ENCODE measurements around the gene PRRT4.

PRRT4 gene

DNA sequence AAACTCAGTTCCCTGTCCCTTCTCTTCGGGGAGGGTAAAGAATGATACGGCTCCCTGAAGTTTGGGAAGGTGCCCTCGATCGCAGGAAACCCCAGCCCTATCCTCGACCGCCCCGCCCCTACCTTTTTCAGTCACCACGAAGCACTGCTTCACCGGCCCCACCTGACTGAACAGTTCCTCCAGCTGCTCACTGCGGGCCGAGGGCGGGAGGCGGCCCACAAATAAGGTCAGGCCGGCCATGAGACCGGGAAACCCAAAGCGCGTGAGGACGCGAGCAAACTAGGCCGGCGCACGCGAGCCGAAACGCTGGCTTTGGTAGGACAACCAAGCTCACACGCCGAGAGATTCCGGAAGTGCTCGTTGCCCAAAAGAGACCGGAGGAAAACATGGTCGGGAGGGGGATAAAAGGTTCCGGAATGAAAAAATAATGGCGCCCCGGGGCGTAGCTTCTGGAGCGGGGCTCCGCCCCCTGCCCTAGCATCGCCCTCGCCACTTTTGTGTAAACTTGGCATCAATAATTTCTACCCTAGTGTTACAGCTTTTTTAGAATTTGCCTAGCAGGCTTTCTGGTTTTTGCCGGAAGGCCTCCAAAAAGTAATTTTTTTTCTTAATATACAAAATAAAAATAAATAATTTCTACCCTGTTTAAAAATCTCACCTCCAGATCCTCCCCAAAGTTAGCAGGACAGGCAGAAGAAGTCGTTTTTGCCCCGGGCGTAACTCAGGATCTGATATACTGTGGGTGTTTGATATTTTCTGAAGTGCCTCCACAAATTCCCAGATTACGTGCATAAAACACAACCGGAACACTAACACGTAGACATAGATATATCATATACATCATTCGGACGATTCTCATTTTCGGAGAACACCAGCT is 17.7 kb downstream of the PRRT4 start, which contains the start of gene RBM28:
Gene RBM28, minus strand, starts transcription at position 355 of the 877 bp plus-strand sequence. Its CDS starts 115 bp downstream, at position 240.
- Histone ChIP-seq H3K27ac (replicated peaks) (peak within 1 kb of the TSS; percentile 87), H3K4me3 (replicated peaks; ENCODE audit: insufficient read depth, low read length) (peak within 1 kb of the TSS; percentile 70), H3K27me3 (ENCODE audit: insufficient read depth, poor library complexity, severe bottlenecking) (no peaks in the 10 kb centered on the region)
- peak; percentile 85 to 93 for DNase-seq (ENCODE audit: low read depth in 1 of 2, low spot score in 1 of 2)
- TF ChIP-seq POLR2AphosphoS5 (IDR thresholded peaks at IDR 0.05; ENCODE audit: low read depth), result peak; percentile 96
- TF ChIP-seq, protein P1, sequence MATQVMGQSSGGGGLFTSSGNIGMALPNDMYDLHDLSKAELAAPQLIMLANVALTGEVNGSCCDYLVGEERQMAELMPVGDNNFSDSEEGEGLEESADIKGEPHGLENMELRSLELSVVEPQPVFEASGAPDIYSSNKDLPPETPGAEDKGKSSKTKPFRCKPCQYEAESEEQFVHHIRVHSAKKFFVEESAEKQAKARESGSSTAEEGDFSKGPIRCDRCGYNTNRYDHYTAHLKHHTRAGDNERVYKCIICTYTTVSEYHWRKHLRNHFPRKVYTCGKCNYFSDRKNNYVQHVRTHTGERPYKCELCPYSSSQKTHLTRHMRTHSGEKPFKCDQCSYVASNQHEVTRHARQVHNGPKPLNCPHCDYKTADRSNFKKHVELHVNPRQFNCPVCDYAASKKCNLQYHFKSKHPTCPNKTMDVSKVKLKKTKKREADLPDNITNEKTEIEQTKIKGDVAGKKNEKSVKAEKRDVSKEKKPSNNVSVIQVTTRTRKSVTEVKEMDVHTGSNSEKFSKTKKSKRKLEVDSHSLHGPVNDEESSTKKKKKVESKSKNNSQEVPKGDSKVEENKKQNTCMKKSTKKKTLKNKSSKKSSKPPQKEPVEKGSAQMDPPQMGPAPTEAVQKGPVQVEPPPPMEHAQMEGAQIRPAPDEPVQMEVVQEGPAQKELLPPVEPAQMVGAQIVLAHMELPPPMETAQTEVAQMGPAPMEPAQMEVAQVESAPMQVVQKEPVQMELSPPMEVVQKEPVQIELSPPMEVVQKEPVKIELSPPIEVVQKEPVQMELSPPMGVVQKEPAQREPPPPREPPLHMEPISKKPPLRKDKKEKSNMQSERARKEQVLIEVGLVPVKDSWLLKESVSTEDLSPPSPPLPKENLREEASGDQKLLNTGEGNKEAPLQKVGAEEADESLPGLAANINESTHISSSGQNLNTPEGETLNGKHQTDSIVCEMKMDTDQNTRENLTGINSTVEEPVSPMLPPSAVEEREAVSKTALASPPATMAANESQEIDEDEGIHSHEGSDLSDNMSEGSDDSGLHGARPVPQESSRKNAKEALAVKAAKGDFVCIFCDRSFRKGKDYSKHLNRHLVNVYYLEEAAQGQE (IDR thresholded peaks at IDR 0.05; ENCODE audit: insufficient replicate concordance, low read depth), result peak; percentile 56
- TF ChIP-seq GABPA (IDR thresholded peaks at IDR 0.05; ENCODE audit: low read depth), result peak; percentile 99
- TF ChIP-seq, protein P2, sequence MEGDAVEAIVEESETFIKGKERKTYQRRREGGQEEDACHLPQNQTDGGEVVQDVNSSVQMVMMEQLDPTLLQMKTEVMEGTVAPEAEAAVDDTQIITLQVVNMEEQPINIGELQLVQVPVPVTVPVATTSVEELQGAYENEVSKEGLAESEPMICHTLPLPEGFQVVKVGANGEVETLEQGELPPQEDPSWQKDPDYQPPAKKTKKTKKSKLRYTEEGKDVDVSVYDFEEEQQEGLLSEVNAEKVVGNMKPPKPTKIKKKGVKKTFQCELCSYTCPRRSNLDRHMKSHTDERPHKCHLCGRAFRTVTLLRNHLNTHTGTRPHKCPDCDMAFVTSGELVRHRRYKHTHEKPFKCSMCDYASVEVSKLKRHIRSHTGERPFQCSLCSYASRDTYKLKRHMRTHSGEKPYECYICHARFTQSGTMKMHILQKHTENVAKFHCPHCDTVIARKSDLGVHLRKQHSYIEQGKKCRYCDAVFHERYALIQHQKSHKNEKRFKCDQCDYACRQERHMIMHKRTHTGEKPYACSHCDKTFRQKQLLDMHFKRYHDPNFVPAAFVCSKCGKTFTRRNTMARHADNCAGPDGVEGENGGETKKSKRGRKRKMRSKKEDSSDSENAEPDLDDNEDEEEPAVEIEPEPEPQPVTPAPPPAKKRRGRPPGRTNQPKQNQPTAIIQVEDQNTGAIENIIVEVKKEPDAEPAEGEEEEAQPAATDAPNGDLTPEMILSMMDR (IDR thresholded peaks at IDR 0.05; ENCODE audit: insufficient read depth, low read length), result no peak
- TF ChIP-seq SPI1 (IDR thresholded peaks at IDR 0.05; ENCODE audit: borderline replicate concordance, low read depth), result peak; percentile 31; the same call in 1 of the 2 replicates

DNA sequence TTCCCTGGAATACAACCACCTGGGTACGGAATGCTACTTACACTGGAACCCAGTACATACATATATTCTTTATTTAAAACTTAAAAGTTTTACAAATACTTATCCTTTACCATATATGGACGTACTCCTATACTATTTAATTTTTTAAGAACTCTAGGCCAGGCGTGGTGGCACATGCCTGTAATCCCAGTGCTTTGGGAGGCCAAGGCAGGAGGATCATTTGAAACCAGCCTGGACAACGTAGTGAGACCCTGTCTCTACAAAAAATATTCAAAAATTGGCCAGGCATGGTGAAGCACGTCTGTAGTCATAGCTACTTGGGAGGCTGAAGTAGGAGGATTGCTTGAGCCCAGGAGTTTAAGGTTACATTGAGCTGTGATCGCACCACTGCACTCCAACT is 19.8 kb downstream of the PRRT4 start:
- no peak overlapping the region for H3K27ac ChIP-seq (replicated peaks)
- no peak for TF ChIP-seq SPI1 (IDR thresholded peaks at IDR 0.05; ENCODE audit: borderline replicate concordance, low read depth)
- TF ChIP-seq, protein P2 (IDR thresholded peaks at IDR 0.05; ENCODE audit: insufficient read depth, low read length), result no peak
- no peak for TF ChIP-seq POLR2AphosphoS5 (IDR thresholded peaks at IDR 0.05; ENCODE audit: low read depth)
- TF ChIP-seq, protein P1 (IDR thresholded peaks at IDR 0.05; ENCODE audit: insufficient replicate concordance, low read depth), result no peak
- no peak for TF ChIP-seq GABPA (IDR thresholded peaks at IDR 0.05; ENCODE audit: low read depth)
- no peak for DNase-seq (ENCODE audit: low read depth in 1 of 2, low spot score in 1 of 2)
- no peaks in the 10 kb centered on the region for H3K27me3 ChIP-seq (ENCODE audit: insufficient read depth, poor library complexity, severe bottlenecking)
- no peak overlapping the region for H3K4me3 ChIP-seq (replicated peaks; ENCODE audit: insufficient read depth, low read length)

DNA sequence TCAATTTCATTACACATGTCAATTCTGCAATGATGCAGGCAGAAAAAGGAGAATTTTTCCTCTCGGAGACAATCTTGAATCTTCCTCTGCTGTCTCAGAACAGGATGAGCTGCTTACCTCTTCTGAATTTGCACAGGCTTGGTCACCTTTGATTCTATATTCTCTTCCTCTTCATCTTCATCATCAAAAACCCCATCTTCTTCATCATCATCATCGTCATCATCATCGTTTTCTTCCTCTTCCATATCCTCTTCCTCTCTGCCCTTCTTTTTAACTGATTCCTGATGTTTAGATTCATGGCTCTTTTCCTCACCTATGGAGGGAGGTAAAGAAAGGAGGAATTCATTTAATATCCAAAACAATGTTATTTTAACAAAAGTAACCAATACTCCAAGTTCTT is 25.8 kb downstream of the PRRT4 start:
- Histone ChIP-seq H3K4me3 (replicated peaks; ENCODE audit: insufficient read depth, low read length) (no peak overlapping the region), H3K27ac (replicated peaks) (no peak overlapping the region), H3K27me3 (ENCODE audit: insufficient read depth, poor library complexity, severe bottlenecking) (no peaks in the 10 kb centered on the region)
- no peak for DNase-seq (ENCODE audit: low read depth in 1 of 2, low spot score in 1 of 2)
- TF ChIP-seq, protein P2 (IDR thresholded peaks at IDR 0.05; ENCODE audit: insufficient read depth, low read length), result no peak
- TF ChIP-seq SPI1 (IDR thresholded peaks at IDR 0.05; ENCODE audit: borderline replicate concordance, low read depth) (no peak), POLR2AphosphoS5 (IDR thresholded peaks at IDR 0.05; ENCODE audit: low read depth) (no peak), GABPA (IDR thresholded peaks at IDR 0.05; ENCODE audit: low read depth) (no peak)
- TF ChIP-seq, protein P1 (IDR thresholded peaks at IDR 0.05; ENCODE audit: insufficient replicate concordance, low read depth), result no peak
